Stimulated activated effector memory CD8-positive, alpha-beta T cell treated with anti-CD3 and anti-CD28 coated beads, Interleukin-12 subunit alpha, Interleukin-12 subunit beta, amount 100 ng/mL, for 72 hours (primary cell): Measurements from ENCODE around the gene ACP3.
"Not testable (repeated sequence)": the region's sequence is repeated elsewhere in the genome, so short reads cannot be mapped to it uniquely, and the experiment has no call there.

Source experiments
- ATAC-seq: fragments of 150-1000 bp; cut with Tn5 transposase; 2 replicates; pipeline ENCODE4 v1.10.0; 2021
- DNase-seq, 2 donors: peaks; one replicate each; pipeline ENCODE4 v3.0.0; 2021 to 2022; ENCODE audit warnings: low spot score in 2 of 2
- H3K27ac Mint-ChIP-seq: one replicate; pipeline ENCODE4 v1.8.0; 2022; ENCODE audit warnings: mild to moderate bottlenecking, mixed read lengths
- H3K36me3 Mint-ChIP-seq: one replicate; pipeline ENCODE4 v1.8.0; 2022; ENCODE audit warnings: mild to moderate bottlenecking, mixed read lengths
- H3K4me1 Mint-ChIP-seq: one replicate; pipeline ENCODE4 v1.8.0; 2022; ENCODE audit warnings: mixed read lengths
- H3K4me3 Mint-ChIP-seq: one replicate; pipeline ENCODE4 v1.8.0; 2022; ENCODE audit warnings: mild to moderate bottlenecking, mixed read lengths
- H3K9me3 Mint-ChIP-seq: one replicate; pipeline ENCODE4 v1.8.0; 2022; ENCODE audit warnings: mixed read lengths

Gene ACP3

DNA sequence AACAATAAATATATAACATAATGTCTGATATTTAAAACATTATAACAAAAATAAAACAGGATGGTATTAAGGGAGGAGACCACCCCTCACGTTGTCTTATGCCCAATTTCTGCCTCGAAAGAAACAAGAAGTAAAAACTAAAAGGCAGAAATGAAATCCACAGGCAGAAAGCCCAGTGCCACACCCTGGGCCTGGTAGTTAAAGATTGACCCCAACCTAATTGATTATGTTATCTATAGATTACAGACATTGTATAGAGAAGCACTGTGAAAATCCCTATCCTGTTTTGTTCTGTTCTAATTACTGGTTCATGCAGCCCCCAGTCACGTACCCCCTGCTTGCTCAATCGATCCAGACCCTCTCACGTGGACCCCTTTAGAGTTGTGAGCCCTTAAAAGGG, 22.3 kb upstream of the ACP3 start:
- H3K9me3 Mint-ChIP-seq = no peaks in the 10 kb centered on the region
- H3K4me3 Mint-ChIP-seq = no peak overlapping the region
- no peak overlapping the region for H3K27ac Mint-ChIP-seq
- H3K4me1 Mint-ChIP-seq = peaks cover 6% of the 10 kb centered on the region
- DNase-seq = no peak
- H3K36me3 Mint-ChIP-seq = no peaks in the 10 kb centered on the region
- ATAC-seq = no peak

DNA sequence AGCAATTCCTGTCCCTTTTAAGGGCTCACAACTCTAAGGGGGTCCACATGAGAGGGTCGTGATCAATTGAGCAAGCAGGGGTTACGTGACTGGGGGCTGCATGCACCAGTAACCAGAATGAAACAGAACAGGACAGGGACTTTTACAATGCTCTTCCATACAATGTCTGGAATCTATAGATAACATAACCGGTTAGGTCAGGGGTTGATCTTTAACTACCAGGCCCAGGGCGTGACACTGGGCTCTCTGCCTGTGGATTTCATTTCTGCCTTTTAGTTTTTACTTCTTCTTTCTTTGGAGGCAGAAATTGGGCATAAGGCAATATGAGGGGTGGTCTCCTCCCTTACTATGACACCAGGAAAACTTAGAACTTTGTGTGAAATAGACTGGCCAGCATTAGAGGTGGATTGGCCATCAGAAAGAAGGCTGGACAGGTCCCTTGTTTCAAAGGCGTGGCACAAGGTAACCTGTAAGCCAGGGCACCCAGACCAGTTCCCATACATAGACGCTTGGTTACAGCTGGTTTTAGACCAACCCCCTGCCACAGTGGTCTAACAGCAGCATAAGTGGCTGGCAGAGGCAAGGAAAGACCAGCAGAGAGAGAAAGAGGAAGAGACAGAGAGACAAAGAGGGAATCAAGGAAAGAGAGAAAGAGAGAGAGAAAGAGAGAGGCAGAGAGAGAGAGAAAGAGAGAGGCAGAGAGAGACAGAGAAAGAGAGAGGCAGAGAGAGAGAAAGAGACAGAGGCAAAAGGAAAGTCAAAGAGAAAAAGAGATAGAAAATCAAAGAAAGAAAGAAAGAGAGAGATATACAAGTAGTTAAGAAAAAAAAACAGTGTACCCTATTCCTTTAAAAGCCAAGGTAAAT, 13.6 kb upstream of the ACP3 start:
- not testable (repeated sequence) for H3K27ac Mint-ChIP-seq, H3K4me1 Mint-ChIP-seq, H3K9me3 Mint-ChIP-seq, H3K4me3 Mint-ChIP-seq, ATAC-seq, H3K36me3 Mint-ChIP-seq, DNase-seq

DNA sequence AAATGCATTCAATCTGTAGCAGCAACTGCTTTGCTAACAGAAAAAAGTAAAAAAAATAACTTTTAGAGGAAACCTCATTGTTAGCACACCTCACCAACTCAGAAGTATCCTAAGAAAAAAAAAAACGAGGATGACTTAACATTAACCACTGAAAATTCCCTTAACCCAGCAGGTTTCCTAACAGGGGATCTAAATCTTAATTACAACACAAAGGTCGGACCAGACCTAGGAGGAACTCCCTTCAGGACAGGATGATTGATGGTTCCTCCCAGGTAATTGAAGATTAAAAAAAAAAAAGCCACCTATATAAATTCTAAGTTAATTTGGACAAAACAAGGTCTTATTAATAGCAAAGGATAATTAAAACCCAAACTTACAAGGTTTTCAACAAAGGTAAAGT, 12.9 kb upstream of the ACP3 start:
- H3K27ac Mint-ChIP-seq, H3K4me3 Mint-ChIP-seq, H3K36me3 Mint-ChIP-seq, DNase-seq, H3K4me1 Mint-ChIP-seq, ATAC-seq, H3K9me3 Mint-ChIP-seq: not testable (repeated sequence)

DNA sequence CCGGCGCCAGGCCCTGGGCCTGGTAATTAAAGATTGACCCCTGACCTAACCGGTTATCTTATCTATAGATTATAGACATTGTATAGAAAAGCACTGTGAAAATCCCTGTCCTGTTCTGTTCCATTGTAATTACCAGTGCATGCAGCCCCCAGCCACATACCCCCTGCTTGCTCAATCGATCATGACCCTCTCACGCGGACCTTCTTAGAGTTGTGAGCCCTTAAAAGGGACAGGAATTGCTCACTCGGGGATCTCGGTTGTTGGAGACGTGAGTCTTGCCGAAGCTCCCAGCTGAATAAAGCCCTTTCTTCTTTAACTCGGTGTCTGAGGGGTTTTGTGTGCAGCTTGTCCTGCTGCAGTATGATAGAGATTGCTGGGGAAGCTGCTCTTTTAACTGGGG, 7.2 kb upstream of the ACP3 start:
- not testable (repeated sequence) for H3K9me3 Mint-ChIP-seq, H3K36me3 Mint-ChIP-seq, H3K4me3 Mint-ChIP-seq, H3K27ac Mint-ChIP-seq, ATAC-seq, DNase-seq, H3K4me1 Mint-ChIP-seq

DNA sequence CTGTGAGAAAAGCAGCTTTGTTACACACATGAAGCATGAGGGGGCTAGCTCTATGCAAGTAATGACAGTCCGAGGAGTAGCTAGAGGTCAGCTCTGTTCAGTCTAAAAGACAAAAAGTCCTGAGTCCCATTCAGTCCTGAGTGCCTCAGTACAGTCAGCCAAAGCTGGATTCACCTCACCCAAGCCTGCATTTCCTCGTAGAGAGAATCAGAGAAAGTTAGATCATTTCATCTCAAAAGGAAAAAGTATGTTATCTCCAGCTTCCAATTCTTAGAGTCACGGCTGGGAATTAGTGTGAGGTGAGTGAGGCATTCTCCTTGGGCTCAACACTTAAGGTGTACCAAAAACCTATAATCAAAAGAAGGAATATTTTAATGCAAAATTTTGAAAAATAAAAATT, 5.9 kb upstream of the ACP3 start:
- no peak for ATAC-seq
- no peak overlapping the region for H3K4me3 Mint-ChIP-seq
- H3K27ac Mint-ChIP-seq = no peak overlapping the region
- H3K4me1 Mint-ChIP-seq = no peaks in the 10 kb centered on the region
- no peaks in the 10 kb centered on the region for H3K9me3 Mint-ChIP-seq
- no peaks in the 10 kb centered on the region for H3K36me3 Mint-ChIP-seq
- DNase-seq = no peak

DNA sequence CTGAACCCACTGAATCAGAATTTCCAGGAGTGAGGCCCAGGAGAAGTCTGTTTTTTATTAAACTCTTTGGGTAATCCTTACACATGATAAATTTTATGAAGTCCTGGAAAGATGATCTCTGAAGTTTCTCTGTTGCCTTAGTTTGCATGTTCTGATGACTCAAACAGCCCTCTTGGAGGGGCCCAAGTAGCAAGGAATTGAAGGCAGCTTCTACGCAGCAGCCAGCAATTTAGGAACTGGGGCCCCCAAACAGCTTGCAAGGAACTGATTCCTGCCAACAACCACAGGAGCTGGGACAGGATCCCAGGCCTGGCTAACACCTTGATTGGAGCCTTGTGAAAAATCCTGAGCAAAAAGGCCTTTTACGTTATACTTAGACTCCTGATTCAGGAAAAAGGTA, 5.4 kb upstream of the ACP3 start:
- no peaks in the 10 kb centered on the region for H3K9me3 Mint-ChIP-seq
- ATAC-seq (no peak), DNase-seq (no peak)
- no peak overlapping the region for H3K4me3 Mint-ChIP-seq
- H3K27ac Mint-ChIP-seq = no peak overlapping the region
- H3K36me3 Mint-ChIP-seq = no peaks in the 10 kb centered on the region
- H3K4me1 Mint-ChIP-seq = no peaks in the 10 kb centered on the region

DNA sequence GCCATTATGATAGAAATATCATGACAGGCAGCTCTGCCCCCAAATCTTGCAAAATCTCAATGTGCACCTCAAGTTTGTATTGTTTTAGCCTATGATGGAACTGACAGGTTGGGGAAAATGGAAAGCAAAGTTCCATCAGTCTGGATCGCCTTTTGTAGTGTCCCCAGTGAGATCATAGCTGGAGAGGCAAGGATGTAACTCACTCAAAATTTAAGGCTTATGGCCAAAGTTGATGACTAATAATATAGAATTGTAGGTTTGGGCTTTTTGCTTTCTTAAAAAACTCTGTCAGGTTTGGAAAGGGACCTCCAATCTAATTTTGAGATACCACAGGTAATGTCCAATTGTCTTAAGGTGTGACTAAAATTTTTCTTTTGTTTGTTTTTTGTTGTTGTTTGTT, 1.4 kb upstream of the ACP3 start:
- ATAC-seq = no peak
- no peak for DNase-seq
- no peak overlapping the region for H3K27ac Mint-ChIP-seq

DNA sequence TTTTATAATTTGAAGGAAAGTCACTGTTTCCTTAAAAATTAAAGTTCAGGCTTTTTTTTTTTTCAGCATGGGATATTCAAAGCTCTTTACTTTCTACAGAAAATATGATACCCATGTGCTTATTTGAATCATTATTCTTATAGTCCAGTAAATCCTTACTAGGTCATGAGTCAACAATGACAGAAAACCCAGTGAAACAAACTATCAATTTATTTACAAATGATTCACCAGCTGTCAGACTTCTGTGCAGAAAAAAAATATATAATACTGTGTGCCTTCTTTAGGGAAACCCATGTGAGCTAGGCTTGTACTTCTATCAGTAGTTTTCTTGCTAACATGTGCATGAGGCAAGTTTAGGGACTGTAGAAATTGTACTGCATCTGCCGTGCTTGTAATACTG, 1.2 kb downstream of the ACP3 start:
- ATAC-seq (no peak), DNase-seq (no peak)
- Mint-ChIP-seq H3K9me3 (no peaks in the 10 kb centered on the region), H3K36me3 (no peaks in the 10 kb centered on the region), H3K4me3 (no peak overlapping the region), H3K27ac (no peak overlapping the region), H3K4me1 (no peaks in the 10 kb centered on the region)

More for the DNA sequence above, 1.4 kb upstream of the ACP3 start:
- H3K9me3 Mint-ChIP-seq = no peaks in the 10 kb centered on the region
- no peak overlapping the region for H3K4me3 Mint-ChIP-seq
- no peaks in the 10 kb centered on the region for H3K4me1 Mint-ChIP-seq
- no peaks in the 10 kb centered on the region for H3K36me3 Mint-ChIP-seq

DNA sequence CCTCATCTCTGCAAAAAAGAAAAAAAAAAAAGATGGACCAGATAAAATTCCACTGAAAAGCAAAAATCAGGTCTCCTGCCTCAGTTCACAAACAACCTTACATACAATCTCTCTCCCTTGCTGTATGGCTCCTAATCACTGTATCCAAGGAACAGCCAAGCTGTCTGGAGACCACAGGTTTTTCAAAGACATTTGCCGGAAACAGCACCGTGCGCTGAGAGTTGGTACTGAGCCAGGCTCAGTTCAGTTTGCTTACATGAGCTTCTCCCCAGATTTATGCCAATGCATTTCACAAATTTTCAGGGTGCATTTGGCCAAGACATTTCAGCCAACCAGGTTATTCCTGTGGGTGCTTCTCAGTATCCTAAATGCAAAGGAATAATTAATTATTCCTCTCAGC, 4.1 kb downstream of the ACP3 start:
- no peak for ATAC-seq
- Mint-ChIP-seq H3K36me3 (no peaks in the 10 kb centered on the region), H3K27ac (no peak overlapping the region), H3K4me3 (no peak overlapping the region), H3K4me1 (no peaks in the 10 kb centered on the region), H3K9me3 (no peaks in the 10 kb centered on the region)
- DNase-seq = no peak

DNA sequence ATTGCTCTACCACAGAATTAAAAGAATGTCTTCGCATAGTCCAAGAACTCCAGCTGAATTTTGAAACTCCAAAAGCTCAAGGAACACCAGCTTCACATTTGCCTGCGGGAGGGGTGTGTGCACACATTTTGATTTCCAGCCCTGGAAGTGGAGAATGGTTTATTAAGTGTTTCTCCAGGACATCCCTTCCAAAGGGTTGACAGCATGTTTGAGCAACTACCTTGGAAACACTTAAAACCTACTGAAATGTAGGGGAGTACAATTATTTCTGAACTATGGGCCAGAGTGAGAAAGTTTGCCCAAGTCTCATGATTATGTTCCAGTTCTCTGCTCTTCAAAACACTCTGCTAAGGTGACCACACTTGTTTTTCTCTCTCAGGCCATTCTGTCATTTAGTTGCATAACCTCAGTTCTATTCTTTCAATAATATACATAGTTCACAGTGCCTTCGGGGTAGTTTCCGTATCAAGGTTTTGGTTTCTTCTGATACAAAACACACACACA, 7.9 kb downstream of the ACP3 start:
- Mint-ChIP-seq H3K4me3 (no peak overlapping the region), H3K36me3 (no peaks in the 10 kb centered on the region), H3K27ac (no peak overlapping the region), H3K9me3 (no peaks in the 10 kb centered on the region), H3K4me1 (no peaks in the 10 kb centered on the region)
- DNase-seq = no peak
- no peak for ATAC-seq

DNA sequence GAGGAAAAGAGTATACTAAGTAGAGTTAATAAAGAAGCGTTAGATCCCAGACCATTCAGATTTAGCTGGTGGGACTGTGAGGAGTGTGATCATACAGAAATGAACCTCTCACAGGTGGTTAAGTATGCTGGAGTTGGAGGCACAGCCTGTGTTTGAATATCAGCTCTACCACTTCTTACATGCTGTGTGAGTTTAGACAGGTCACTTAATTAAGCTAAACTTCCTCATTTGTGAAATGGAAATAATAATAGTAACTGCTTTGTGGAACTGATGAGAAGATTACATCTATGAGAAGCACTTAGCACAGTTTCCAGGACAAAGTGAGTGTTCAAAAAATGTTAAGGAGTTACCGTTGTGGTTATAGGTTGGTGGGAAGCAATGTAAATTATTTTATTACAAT, 8.4 kb downstream of the ACP3 start:
- ATAC-seq = no peak

DNA sequence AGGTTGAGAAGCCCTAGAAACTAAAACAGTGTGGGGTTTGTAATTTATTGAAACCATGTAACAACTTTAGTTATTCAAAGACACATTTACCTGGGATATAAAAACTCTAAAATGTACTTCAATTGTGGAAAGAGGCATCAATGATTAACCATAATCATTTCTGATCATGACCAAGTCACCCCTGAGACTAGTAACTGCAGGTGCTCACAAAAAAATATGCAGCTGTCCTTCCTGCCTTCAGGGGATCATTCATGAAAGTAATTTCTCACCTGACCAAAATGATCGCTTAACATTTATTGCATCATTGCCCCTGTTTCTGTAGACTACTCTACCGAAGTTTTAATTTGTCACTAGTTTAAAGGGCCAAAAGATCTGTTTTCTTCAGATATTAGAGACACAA, 9.0 kb downstream of the ACP3 start:
- no peak overlapping the region for H3K27ac Mint-ChIP-seq
- H3K9me3 Mint-ChIP-seq = no peaks in the 10 kb centered on the region
- no peak overlapping the region for H3K4me3 Mint-ChIP-seq
- ATAC-seq = no peak
- no peaks in the 10 kb centered on the region for H3K36me3 Mint-ChIP-seq
- no peaks in the 10 kb centered on the region for H3K4me1 Mint-ChIP-seq
- no peak for DNase-seq

More for the DNA sequence above, 8.4 kb downstream of the ACP3 start:
- no peak for DNase-seq
- no peaks in the 10 kb centered on the region for H3K36me3 Mint-ChIP-seq
- no peak overlapping the region for H3K4me3 Mint-ChIP-seq
- H3K4me1 Mint-ChIP-seq = no peaks in the 10 kb centered on the region
- H3K27ac Mint-ChIP-seq = no peak overlapping the region
- H3K9me3 Mint-ChIP-seq = no peaks in the 10 kb centered on the region

DNA sequence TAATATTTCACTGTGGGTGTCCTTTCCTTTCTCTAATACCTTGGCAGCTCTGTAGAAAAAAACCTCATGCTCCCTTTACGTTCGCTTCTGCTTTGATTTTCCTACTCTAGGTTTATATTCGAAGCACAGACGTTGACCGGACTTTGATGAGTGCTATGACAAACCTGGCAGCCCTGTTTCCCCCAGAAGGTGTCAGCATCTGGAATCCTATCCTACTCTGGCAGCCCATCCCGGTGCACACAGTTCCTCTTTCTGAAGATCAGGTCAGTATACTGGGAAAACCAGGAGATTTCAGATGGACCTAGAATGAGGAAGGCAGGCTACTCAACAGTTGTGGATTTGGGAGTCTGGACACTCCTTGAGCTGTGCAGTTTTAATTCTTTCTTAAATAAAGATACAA, 14.9 kb downstream of the ACP3 start:
- H3K4me1 Mint-ChIP-seq = no peaks in the 10 kb centered on the region
- no peak for DNase-seq
- H3K4me3 Mint-ChIP-seq = no peak overlapping the region
- no peaks in the 10 kb centered on the region for H3K9me3 Mint-ChIP-seq
- no peak overlapping the region for H3K27ac Mint-ChIP-seq
- H3K36me3 Mint-ChIP-seq = no peaks in the 10 kb centered on the region
- no peak for ATAC-seq

DNA sequence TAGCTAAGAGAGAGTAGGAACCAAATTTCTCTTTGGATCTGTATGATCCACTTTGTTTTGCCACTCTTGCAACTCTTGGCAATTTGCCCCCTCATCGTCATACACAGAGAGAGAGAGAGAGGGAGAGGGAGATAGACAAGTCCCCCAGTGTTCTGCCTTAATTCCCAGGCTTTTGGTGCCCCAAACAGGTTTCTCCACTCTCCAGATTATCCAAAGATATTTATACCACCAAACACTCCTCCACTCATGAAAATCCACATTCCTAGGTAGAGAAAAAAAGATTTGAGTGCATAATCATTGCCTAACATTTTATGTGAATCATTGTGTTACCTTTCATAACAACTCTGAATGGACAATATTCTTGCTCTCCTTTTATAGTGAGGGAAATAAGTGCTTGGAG, 15.3 kb downstream of the ACP3 start:
- Mint-ChIP-seq H3K27ac (no peak overlapping the region), H3K9me3 (no peaks in the 10 kb centered on the region), H3K36me3 (no peaks in the 10 kb centered on the region), H3K4me3 (no peak overlapping the region), H3K4me1 (no peaks in the 10 kb centered on the region)
- ATAC-seq (no peak), DNase-seq (no peak)

DNA sequence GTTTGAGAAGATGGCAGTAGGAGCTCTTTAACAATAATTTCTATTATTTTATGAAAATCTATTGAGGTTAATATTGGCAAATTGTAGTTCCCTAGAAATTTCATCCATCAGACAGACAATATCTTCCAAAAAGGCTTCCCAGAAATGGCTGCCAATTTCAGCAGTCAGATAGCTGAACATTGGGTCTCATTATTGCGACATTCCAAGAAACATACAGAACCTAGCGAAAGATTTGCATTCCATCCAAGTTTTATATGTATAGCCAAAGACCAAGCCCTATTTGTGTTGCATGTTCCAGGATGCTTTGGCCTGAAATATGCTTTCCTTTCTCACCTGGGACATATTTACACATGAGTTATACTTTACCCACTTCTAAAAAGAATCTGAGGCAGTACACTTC, 24.5 kb downstream of the ACP3 start:
- no peak for DNase-seq
- no peak for ATAC-seq
- Mint-ChIP-seq H3K36me3 (no peaks in the 10 kb centered on the region), H3K4me1 (no peaks in the 10 kb centered on the region), H3K27ac (no peak overlapping the region), H3K4me3 (no peak overlapping the region), H3K9me3 (no peaks in the 10 kb centered on the region)

DNA sequence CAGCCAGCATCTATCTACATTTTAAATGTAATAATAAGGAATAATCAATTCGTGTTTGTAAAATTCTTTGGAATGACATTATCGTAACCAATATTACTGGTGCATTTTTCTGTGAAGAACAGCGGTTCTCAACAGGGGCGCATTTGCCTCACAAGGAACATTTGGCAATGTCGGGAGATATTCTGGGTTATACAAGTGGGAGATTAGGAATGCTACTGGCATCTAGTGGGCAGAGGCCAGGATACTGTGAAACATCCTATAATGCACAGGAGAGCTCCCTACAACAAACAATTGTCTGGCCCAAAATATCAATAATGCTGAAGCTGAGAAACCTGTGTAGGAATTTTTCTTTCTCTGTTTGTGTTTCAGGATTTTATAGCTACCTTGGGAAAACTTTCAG, 25.0 kb downstream of the ACP3 start:
- Mint-ChIP-seq H3K36me3 (no peaks in the 10 kb centered on the region), H3K27ac (no peak overlapping the region), H3K4me3 (no peak overlapping the region), H3K4me1 (no peaks in the 10 kb centered on the region), H3K9me3 (no peaks in the 10 kb centered on the region)
- ATAC-seq (no peak), DNase-seq (no peak)
